ENCODE results near the gene SPARCL1.

Gene SPARCL1

GRCh38 chr4:87541521-87541920 lies 12.3 kb upstream of the SPARCL1 start:
- DNase-seq (ENCODE audit: low spot score): no peak

- DNase-seq (ENCODE audit: low spot score): peak; percentile 45
Observed at GRCh38 chr4:87540146-87541058, 11.2 kb upstream of the SPARCL1 start.

DNA sequence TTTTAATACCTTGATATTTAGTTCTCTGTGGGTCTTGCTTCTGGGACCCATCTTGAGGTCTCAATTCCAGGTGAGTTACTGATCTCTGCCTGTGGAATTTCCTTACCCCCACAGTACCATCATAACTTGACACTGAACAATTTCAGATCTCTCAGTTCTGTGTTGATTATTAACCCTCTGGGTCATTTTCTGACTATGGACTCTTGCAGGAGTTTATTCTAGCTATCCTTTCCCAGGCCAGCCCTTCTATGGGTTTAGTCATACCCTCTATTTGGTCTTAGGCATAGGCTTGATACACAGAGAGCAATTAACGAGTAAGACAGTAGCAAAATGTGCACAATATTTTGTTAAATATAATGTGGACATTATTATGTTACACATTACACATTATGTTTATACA lies 3.7 kb upstream of the SPARCL1 start:
- DNase-seq (ENCODE audit: low spot score): no peak

DNA sequence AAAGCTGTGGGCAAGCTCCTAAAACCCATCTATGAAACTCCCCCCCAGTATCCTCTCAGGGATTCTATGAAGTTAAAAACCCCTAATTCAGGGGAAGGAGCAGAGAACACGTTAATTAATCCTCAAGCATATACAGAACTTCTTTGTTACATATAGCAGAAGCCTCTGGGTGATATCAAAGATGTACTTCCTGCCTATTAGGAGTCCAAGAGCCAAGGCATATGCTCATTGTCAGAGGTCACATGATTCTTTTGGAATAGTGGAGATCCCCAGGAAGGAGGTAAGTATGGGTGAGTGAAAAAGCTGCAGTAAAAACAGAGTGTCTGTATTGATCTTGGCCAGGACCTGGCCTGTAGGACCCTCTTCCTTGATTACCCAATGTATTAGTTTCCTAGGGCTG lies 2.9 kb upstream of the SPARCL1 start:
- no peak for DNase-seq (ENCODE audit: low spot score)

DNA sequence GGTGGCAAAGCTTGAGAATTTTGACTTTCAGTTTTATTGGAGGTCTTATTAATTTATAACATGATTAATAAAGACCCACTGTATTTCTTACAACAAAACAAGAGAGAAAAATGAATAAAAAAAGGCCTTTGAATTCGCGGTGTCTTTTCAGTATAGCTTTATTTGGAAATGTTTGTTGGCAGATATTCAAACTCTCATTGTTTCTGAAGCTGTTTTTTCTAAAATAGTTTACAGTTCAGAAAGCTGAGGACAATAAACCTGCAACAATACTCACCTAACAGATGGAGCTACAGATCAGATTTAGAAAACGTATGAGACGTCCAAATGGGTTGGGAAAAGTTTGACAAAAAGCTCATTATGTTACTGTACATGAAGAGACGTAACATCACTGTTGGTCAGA lies 2.4 kb upstream of the SPARCL1 start:
- DNase-seq (ENCODE audit: low spot score): no peak

- peak; percentile 46 for DNase-seq (ENCODE audit: low spot score)
Observed at GRCh38 chr4:87530868-87531267, 1.7 kb upstream of the SPARCL1 start.

DNA sequence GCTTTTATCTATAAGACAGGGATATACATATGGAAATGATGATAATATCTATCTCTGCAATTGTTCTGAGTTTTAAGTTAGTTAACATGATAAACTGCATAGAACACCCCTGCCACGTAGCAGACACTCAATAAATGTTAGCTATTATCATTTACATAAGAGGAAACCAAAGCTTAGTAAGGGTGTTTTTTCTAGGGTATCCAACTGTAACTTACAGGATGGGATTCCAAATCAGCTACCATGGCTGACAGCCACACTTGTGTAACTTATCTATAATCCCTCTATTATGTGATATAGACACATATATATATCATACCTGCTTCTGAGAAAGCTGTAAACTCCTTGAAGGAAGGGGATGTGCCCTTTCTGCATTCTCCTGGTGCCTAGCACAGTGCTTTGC lies 1.1 kb upstream of the SPARCL1 start:
- DNase-seq (ENCODE audit: low spot score): no peak

- DNase-seq (ENCODE audit: low spot score): no peak
Observed at GRCh38 chr4:87527431-87528220, 1.6 kb downstream of the SPARCL1 start.

- DNase-seq (ENCODE audit: low spot score): no peak
Observed at GRCh38 chr4:87525636-87526295, 3.4 kb downstream of the SPARCL1 start.

DNA sequence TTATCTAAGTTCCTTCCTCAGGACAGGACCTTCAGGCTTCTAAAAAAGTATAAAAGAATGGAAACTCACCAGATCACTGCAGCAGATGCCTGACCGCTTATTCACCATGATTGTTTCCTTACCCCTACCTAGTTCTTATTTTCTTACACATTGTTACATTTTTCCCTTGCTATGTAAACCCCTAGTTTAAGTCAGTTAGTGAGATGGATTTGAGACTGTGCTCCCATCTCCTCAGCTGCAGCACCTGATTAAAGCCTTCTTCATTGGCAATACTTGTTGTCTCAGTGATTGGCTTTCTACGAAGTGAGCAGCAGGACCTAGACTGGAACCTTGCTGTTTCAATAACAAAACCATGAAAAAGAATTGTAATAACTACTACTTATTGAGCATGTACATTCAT lies 4.7 kb downstream of the SPARCL1 start:
- no peak for DNase-seq (ENCODE audit: low spot score)

- no peak for DNase-seq (ENCODE audit: low spot score)
Observed at GRCh38 chr4:87523307-87523706, 5.9 kb downstream of the SPARCL1 start.

DNA sequence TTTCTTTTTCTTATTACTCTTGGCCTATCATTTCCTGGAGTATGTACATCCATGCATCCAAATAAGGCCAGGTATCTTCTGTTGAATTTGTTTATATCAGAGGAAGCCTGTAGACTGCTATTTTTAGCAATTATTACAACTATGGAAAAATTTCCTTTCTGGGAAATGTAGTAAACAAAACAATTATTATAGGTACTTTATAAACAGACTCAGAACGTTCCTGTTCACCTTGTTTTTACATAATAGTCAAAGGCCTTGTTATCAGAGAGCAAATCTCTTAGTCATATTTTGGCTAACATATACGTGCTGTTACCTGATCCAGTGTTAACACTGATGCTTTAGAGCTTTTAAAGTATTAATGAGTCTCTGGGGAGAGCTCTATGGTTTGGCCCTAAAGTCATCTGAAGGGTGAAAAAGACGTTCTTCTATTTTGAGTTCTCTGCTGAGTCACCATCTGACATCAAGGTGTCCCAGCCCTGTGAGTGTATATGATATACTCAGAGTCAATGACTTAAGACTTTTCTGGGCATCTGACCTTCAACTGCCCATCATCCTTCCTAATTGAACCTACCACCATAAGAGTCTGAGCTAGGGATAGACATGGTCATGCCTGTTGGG lies 7.3 kb downstream of the SPARCL1 start:
- DNase-seq (ENCODE audit: low spot score): no peak

- DNase-seq (ENCODE audit: low spot score): no peak
Observed at GRCh38 chr4:87521319-87521718, 7.9 kb downstream of the SPARCL1 start.

- no peak for DNase-seq (ENCODE audit: low spot score)
Observed at GRCh38 chr4:87517621-87518020, 11.6 kb downstream of the SPARCL1 start.

- no peak for DNase-seq (ENCODE audit: low spot score)
Observed at GRCh38 chr4:87516683-87517082, 12.5 kb downstream of the SPARCL1 start.

DNA sequence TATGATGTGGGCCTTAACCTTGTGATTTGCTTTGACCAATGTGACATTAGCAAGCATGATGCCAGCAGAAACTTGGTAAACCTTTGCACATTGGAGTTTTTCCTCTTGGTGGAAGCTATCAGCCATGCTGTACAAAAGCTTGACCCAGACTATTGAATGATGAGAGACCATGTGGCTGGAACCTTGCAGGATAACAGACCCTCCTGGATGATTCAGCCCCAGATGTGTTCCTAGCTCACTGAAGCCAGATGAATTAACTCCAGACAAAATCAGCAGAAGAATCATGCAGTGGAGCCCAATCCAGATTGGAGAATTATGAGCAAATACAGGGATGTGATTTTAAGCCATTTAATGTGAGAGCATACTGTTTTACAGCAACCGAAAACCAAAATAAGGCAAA lies 16.8 kb downstream of the SPARCL1 start:
- no peak for DNase-seq (ENCODE audit: low spot score)

GRCh38 chr4:87511500-87511899 lies 17.7 kb downstream of the SPARCL1 start:
- DNase-seq (ENCODE audit: low spot score): no peak

DNA sequence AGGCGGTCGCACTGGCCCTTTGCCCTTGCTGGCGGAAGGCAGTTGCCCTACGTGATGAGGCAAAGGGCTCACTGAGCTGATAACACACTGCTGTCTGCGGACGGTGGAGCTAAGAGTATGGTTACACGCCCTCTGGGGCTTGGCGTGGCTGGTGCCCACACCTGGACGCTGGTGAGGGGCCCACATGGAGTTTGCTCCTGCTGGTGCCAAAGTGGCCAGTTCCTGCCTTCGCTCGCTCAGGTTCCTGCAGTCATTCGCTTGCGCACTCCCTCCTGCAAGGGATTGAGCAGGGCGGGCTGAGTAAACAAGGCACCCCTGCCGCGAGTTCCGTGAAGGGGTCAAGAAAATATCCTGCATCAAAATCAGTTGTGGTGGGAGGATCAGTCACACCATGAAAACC lies 18.4 kb downstream of the SPARCL1 start:
- no peak for DNase-seq (ENCODE audit: low spot score)

GRCh38 chr4:87506974-87507701 lies 22.0 kb downstream of the SPARCL1 start:
- DNase-seq (ENCODE audit: low spot score): peak; percentile 69

GRCh38 chr4:87505862-87506261 lies 23.3 kb downstream of the SPARCL1 start:
- DNase-seq (ENCODE audit: low spot score): no peak

GRCh38 chr4:87502580-87503238 lies 26.5 kb downstream of the SPARCL1 start:
- no peak for DNase-seq (ENCODE audit: low spot score)
